ENCODE data around the gene MCM5. TPM values are rescaled to one million over a fixed set of nuclear protein-coding genes. Genes with fewer than 3 reads are reported as not detected.
"Not testable (repeated sequence)": the region's sequence is repeated elsewhere in the genome, so short reads cannot be mapped to it uniquely, and the experiment has no call there.

The MCM5 gene
- total RNA-seq, 2 donors from 2014 or later: 157 to 310 TPM

DNA sequence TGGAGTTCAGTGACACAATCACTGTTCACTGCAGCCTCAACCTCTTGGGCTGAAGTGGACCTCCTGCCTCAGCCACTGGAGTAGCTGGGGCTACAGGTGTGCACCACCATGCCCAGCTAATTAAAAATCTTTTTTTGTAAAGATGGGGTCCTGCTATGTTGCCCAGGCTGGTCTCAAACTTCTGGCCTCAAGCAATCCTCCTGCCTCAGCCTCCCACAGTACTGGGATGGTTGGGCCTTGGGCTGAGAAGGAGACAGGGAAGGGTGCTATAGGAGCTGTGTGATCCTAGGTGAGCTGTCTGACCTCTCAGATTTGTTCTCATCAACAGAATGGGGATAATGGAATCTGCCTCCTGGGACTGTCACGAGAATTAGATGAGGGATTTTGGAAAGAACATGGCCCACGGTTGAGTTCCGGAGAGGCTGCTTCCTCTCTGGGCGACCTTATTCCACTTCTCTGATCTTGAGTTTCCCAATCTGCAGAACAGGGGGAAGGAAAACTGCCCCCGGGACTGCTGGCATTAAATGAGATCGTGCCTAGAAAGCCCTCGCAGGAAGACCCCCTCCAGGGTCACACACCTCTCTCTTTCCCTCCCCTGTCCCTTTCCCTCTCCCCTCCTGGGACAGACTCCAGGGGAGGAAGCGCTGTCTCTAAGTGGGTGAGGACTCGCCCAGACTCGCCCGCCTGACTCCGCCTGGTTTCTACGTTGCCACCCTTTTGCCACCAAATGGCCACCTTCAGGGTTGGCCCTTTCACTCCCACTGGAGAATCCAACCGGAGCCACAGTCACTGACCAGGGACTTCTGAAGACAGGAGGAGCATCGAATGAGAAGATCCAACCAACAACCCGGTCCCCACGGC lies 50.1 kb downstream of the MCM5 start:
- Mint-ChIP-seq H3K36me3 (peaks cover 0 to 7% of the 10 kb centered on the region in 2 donors), H3K9me3 (no peaks in the 10 kb centered on the region), H3K27ac (peak overlapping the region; percentile 44 to 81)
- ATAC-seq (no peak), DNase-seq (ENCODE audit: low spot score in 2 of 2) (no peak)

- peaks cover 0 to 7% of the 10 kb centered on the region in 2 donors for H3K36me3 Mint-ChIP-seq
- no peak for DNase-seq (ENCODE audit: low spot score in 2 of 2)
- no peaks in the 10 kb centered on the region for H3K9me3 Mint-ChIP-seq
- ATAC-seq: no peak
- peak overlapping the region; percentile 6 to 81 for H3K27ac Mint-ChIP-seq
These were observed 51.1 kb downstream of the MCM5 start for GRCh38 chr22:35450824-35451569.

DNA sequence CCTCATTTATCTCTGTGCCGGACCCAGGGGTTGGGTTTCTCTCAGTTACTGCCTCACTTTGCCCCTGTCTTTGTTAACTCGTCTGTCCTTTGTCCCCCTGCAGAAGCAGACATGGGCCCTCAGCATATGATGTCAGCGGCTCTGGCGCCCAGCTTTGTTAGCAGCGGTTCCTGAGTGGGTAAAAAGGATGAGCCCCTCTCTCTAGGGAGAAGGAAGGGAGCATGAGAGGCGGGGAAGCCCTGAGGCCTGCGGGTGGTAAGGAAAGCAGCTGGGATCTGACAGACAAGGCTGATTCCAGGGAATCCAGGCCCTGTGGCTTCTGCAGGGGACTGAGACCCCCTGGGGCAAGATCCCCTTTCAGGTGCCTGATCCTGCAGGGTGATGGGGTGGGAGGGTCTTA lies 51.7 kb downstream of the MCM5 start:
- Mint-ChIP-seq H3K36me3 (peaks cover 0 to 7% of the 10 kb centered on the region in 2 donors), H3K9me3 (no peaks in the 10 kb centered on the region), H3K27ac (no peak overlapping the region)
- DNase-seq (ENCODE audit: low spot score in 2 of 2) (no peak), ATAC-seq (no peak)

DNA sequence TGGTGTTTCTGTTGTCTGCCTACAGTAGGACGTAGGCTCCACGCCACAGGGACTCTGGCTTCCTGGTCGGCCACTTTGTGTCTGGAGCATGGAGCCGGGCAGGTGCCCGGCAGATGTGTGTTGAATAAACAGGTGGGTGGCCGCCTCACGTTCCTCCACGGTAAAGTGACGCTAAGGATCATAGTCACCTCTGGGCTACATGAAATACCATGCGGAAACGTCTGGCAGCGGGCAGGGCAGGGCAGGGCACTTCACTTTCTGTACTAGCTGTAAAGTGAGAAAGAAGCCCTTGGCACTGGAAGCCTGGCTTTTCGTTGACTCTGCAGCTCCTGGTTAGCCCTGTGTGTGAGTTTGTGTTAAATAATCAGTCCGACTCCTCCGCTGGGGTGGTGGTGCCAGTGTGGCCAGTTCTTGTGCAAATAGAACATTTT lies 52.4 kb downstream of the MCM5 start:
- ATAC-seq: no peak
- H3K27ac Mint-ChIP-seq: no peak overlapping the region
- peaks cover 0 to 7% of the 10 kb centered on the region in 2 donors for H3K36me3 Mint-ChIP-seq
- DNase-seq (ENCODE audit: low spot score in 2 of 2): no peak
- no peaks in the 10 kb centered on the region for H3K9me3 Mint-ChIP-seq

DNA sequence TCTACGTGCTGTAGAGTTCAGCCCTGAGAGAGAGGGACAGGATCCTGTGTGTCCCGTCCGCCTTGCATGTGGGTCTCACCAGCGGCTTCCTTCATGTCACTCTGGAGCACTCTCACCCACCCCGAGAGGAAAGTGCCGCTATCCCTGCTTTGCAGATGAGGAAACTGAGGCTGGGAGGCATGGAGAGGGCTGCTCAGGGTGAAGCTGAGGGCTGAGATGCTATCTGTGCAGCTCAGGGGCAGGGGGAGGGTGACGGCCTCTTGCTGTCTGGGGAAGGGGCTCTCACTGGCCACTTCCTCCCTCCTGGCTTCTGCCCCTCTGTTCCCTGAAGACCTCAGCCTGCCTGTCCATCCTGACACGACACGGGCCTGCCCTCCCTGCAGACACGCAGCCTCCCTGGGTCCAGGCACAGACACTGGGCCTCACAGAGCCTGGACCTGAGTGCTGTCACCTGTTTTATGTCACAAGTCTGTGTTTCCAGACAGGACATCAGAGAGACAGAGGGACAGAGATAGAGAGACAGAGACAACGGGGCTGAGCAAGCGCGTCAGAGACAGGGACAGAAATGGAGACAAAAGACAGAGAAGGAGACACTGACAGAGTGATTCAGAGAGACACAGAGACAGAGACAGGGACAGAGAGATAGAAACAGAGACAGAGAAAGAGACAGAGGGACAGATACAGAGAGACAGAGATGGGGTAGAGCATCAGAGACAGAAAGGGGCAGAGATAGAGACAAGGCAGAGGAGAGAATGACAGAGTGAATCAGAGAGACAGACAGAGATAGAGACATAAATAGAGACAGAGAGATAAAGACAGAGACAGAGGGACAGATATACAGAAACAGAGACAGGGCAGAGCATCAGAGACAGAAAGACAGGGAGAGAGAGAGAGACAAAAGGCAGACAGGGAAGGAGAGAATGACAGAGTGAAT lies 53.1 kb downstream of the MCM5 start:
- ATAC-seq (no peak), DNase-seq (ENCODE audit: low spot score in 2 of 2) (no peak)
- H3K27ac Mint-ChIP-seq: peak overlapping the region; percentile 6 to 10
- H3K36me3 Mint-ChIP-seq: peaks cover 0 to 7% of the 10 kb centered on the region in 2 donors
- H3K9me3 Mint-ChIP-seq: no peaks in the 10 kb centered on the region

- no peak for ATAC-seq
- no peaks in the 10 kb centered on the region for H3K9me3 Mint-ChIP-seq
- peaks cover 0 to 7% of the 10 kb centered on the region in 2 donors for H3K36me3 Mint-ChIP-seq
- H3K27ac Mint-ChIP-seq: no peak overlapping the region
- no peak for DNase-seq (ENCODE audit: low spot score in 2 of 2)
These were observed 54.6 kb downstream of the MCM5 start for GRCh38 chr22:35454416-35455054.

- no peak for DNase-seq (ENCODE audit: low spot score in 2 of 2)
- no peak for ATAC-seq
- no peak overlapping the region for H3K27ac Mint-ChIP-seq
- no peaks in the 10 kb centered on the region for H3K9me3 Mint-ChIP-seq
- peaks cover 0 to 3% of the 10 kb centered on the region in 2 donors for H3K36me3 Mint-ChIP-seq
These were observed 55.6 kb downstream of the MCM5 start for GRCh38 chr22:35455529-35455928.

GRCh38 chr22:35456757-35457156 lies 56.8 kb downstream of the MCM5 start:
- no peak for DNase-seq (ENCODE audit: low spot score in 2 of 2)
- H3K36me3 Mint-ChIP-seq: no peaks in the 10 kb centered on the region
- no peak overlapping the region for H3K27ac Mint-ChIP-seq
- H3K9me3 Mint-ChIP-seq: no peaks in the 10 kb centered on the region
- no peak for ATAC-seq

GRCh38 chr22:35457729-35458546 lies 58.0 kb downstream of the MCM5 start:
- DNase-seq (ENCODE audit: low spot score in 2 of 2) (no peak), ATAC-seq (no peak)
- H3K27ac Mint-ChIP-seq: peak overlapping the region in 1 of 2 donors; percentile 56
- no peaks in the 10 kb centered on the region for H3K9me3 Mint-ChIP-seq
- no peaks in the 10 kb centered on the region for H3K36me3 Mint-ChIP-seq

DNA sequence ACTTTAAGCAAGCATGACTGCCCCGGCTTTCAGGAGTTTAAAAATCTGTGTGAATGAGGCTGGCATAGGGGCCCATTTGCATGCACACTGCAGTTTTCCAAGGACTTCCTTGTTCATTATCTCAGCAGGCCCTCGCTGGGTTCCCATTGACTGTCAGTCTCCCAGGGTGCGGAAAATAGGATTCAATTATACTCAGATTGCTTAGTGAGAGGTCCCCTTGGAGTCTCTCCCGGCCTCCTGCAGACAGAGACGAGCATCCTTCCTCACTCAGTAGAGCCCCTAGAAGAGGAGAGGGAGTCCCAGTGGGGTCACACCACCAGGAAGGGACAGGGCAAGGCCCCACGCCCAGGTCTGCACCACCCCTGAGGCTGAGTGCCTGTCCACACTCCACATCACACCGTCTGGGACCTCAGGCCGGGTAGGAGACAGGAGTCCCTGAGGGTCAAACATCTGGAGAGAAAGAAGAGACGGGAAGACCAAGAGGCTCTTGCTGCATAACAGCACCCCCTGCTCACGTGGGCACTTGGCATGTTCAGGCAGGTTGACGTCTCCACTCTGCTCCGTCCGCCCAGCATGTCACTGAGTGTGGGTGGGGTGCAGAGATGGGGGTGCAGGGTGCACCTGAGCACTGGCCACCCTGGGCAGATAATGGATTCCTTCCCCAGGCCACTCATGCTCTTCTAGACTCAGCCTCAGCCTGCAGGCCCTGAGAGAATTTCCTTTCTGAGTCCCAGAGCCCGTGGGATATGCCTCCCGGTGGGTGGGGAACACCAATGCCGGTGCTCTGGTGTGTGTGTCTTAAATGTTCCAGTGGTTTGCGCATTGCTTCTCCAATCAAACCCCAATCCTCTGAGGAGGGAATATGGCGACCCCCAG lies 58.8 kb downstream of the MCM5 start:
- no peak for DNase-seq (ENCODE audit: low spot score in 2 of 2)
- H3K27ac Mint-ChIP-seq: no peak overlapping the region
- peaks cover 0 to 5% of the 10 kb centered on the region in 2 donors for H3K36me3 Mint-ChIP-seq
- ATAC-seq: peak in 1 of 2 donors; percentile 20
- peaks cover 5 to 6% of the 10 kb centered on the region in 2 donors for H3K9me3 Mint-ChIP-seq

DNA sequence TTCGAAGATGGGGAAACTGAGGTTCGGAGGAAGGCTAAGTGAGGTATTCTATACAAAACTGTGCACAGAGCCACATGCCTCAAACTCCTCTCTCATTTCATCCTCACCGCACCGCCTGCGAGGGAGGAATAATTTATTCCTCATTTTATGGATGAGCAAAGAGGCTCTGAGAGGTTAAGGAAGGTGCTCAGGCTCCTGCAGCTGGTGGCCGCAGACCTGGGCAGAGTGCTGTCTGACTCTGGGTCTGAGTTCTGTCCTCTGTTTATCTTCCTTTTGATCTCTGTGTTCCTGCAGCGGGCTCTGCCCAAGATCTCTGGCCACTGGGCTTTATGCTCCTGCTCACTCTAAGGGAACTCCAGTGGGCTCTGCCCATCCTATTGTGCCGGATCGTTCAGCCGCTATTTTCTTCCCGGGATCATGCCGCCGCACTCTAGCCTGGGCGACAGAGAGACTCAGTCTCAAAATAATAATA lies 59.5 kb downstream of the MCM5 start:
- ATAC-seq (no peak), DNase-seq (ENCODE audit: low spot score in 2 of 2) (no peak)
- Mint-ChIP-seq H3K9me3 (peaks cover 6 to 7% of the 10 kb centered on the region in 2 donors), H3K36me3 (peaks cover 0 to 7% of the 10 kb centered on the region in 2 donors), H3K27ac (peak overlapping the region in 1 of 2 donors; percentile 85)

GRCh38 chr22:35459976-35460375 lies 60.0 kb downstream of the MCM5 start:
- not testable (repeated sequence) for H3K9me3 Mint-ChIP-seq; H3K36me3 Mint-ChIP-seq; ATAC-seq; DNase-seq (ENCODE audit: low spot score in 2 of 2)
- H3K27ac Mint-ChIP-seq: peak overlapping the region in 1 of 2 donors; percentile 61

DNA sequence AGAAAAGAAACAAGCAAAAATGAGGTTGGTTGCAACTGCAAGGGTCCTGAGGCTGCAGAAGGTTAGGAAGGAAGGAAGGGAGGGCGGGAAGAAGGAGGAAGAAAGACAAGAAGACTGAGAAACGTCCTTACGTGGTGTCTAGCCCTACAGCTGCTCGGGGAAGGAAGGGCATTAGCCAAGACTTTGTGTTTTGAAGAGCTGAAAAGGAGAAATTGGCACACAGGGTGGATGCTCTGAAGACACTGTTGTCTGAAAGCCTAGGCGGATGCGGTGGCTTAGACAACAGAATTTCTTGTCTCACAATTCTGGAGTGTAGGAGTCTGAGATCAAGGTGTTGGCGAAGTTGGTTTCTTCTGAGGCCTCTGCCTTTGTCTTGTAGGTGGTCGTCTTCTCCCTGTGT lies 60.7 kb downstream of the MCM5 start:
- H3K9me3 Mint-ChIP-seq: peaks cover 6 to 7% of the 10 kb centered on the region in 2 donors
- H3K36me3 Mint-ChIP-seq: peaks cover 0 to 7% of the 10 kb centered on the region in 2 donors
- DNase-seq (ENCODE audit: low spot score in 2 of 2) (no peak), ATAC-seq (no peak)
- H3K27ac Mint-ChIP-seq: peak overlapping the region in 1 of 2 donors; percentile 61

DNA sequence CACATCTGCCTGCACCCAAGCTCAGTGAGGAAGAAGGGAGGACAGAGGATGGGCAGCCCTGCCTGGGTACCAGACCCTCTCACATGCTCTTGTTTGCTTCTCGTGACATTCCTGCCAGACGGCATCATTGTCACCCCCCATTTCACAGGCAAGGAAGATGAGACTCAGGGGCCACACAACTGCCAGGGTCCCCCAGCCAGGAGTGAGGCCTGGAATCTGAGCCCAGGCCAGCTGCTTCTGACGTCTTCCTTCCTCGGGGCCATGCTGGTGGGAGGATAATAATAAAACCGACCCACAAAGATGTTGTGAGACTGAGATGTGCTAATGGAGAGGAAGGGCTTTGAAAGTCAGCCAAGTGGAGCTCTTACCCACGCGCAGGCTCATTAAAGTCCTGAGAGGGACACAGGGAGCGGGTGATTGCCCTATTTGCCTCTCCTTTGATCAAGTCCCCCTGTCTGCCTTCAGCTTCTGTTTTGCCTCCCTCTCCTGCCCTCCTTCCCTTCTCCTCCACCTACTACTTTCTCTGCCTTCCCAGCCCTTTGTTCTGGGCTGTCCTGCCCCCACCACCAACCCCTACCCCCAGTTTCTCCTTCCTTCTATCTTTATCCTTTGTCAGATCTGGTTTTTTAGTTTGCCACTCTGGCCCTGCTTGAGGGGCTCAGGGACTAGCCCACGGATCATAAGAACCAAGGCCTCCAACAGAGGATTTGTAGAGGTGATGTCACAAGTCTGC lies 62.7 kb downstream of the MCM5 start:
- peaks cover 0 to 7% of the 10 kb centered on the region in 2 donors for H3K36me3 Mint-ChIP-seq
- peak overlapping the region in 1 of 2 donors; percentile 47 for H3K27ac Mint-ChIP-seq
- no peak for DNase-seq (ENCODE audit: low spot score in 2 of 2)
- peaks cover 6 to 7% of the 10 kb centered on the region in 2 donors for H3K9me3 Mint-ChIP-seq
- no peak for ATAC-seq
